ENCODE data around the gene SENP2.

SENP2 gene

GRCh38 chr3:185645596-185646381 lies 59.7 kb downstream of the SENP2 start:
- no peak overlapping the region for H3K4me3 ChIP-seq (ENCODE audit: low read depth, low read length)
- no peak for DNase-seq (ENCODE audit: low read depth)

- H3K4me3 ChIP-seq (ENCODE audit: low read depth, low read length) = no peak overlapping the region
- DNase-seq (ENCODE audit: low read depth) = no peak
Measured at GRCh38 chr3:185646382-185647133, 60.5 kb downstream of the SENP2 start.

GRCh38 chr3:185647134-185647879 lies 61.2 kb downstream of the SENP2 start:
- DNase-seq (ENCODE audit: low read depth) = no peak

GRCh38 chr3:185647880-185648210 lies 61.8 kb downstream of the SENP2 start:
- no peak overlapping the region for H3K4me3 ChIP-seq (ENCODE audit: low read depth, low read length)
- no peak for DNase-seq (ENCODE audit: low read depth)

More at GRCh38 chr3:185647134-185647879, 61.2 kb downstream of the SENP2 start:
- H3K4me3 ChIP-seq (ENCODE audit: low read depth, low read length) = no peak overlapping the region

GRCh38 chr3:185648396-185648795 lies 62.3 kb downstream of the SENP2 start:
- no peak for DNase-seq (ENCODE audit: low read depth)
- no peak overlapping the region for H3K4me3 ChIP-seq (ENCODE audit: low read depth, low read length)

GRCh38 chr3:185649414-185649813 lies 63.3 kb downstream of the SENP2 start:
- H3K4me3 ChIP-seq (ENCODE audit: low read depth, low read length) = no peak overlapping the region
- DNase-seq (ENCODE audit: low read depth) = no peak

- H3K4me3 ChIP-seq (ENCODE audit: low read depth, low read length) = no peak overlapping the region
- DNase-seq (ENCODE audit: low read depth) = no peak
Measured at GRCh38 chr3:185651971-185652370, 65.9 kb downstream of the SENP2 start.

GRCh38 chr3:185653949-185654757 lies 68.1 kb downstream of the SENP2 start:
- no peak overlapping the region for H3K4me3 ChIP-seq (ENCODE audit: low read depth, low read length)
- DNase-seq (ENCODE audit: low read depth) = no peak

GRCh38 chr3:185654758-185655145 lies 68.7 kb downstream of the SENP2 start:
- H3K4me3 ChIP-seq (ENCODE audit: low read depth, low read length) = no peak overlapping the region
- no peak for DNase-seq (ENCODE audit: low read depth)

GRCh38 chr3:185655426-185656320 lies 69.6 kb downstream of the SENP2 start:
- no peak overlapping the region for H3K4me3 ChIP-seq (ENCODE audit: low read depth, low read length)
- no peak for DNase-seq (ENCODE audit: low read depth)

GRCh38 chr3:185656321-185656840 lies 70.3 kb downstream of the SENP2 start:
- H3K4me3 ChIP-seq (ENCODE audit: low read depth, low read length) = no peak overlapping the region
- DNase-seq (ENCODE audit: low read depth) = peak; percentile 97

GRCh38 chr3:185657211-185657610 lies 71.1 kb downstream of the SENP2 start:
- no peak overlapping the region for H3K4me3 ChIP-seq (ENCODE audit: low read depth, low read length)
- no peak for DNase-seq (ENCODE audit: low read depth)

- H3K4me3 ChIP-seq (ENCODE audit: low read depth, low read length) = no peak overlapping the region
- DNase-seq (ENCODE audit: low read depth) = no peak
Measured at GRCh38 chr3:185657691-185658503, 71.8 kb downstream of the SENP2 start.

GRCh38 chr3:185658504-185658912 lies 72.4 kb downstream of the SENP2 start:
- peak; percentile 99 for DNase-seq (ENCODE audit: low read depth)
- H3K4me3 ChIP-seq (ENCODE audit: low read depth, low read length) = no peak overlapping the region

GRCh38 chr3:185658943-185659342 lies 72.8 kb downstream of the SENP2 start:
- no peak overlapping the region for H3K4me3 ChIP-seq (ENCODE audit: low read depth, low read length)
- DNase-seq (ENCODE audit: low read depth) = no peak

GRCh38 chr3:185659942-185660921 lies 74.1 kb downstream of the SENP2 start:
- H3K4me3 ChIP-seq (ENCODE audit: low read depth, low read length) = no peak overlapping the region
- DNase-seq (ENCODE audit: low read depth) = peak; percentile 70
